ENCODE results near the gene MMP12. TPM values are rescaled to one million over a fixed set of nuclear protein-coding genes. Genes with fewer than 3 reads are reported as not detected.

Gene MMP12
- polyA plus RNA-seq, 1 experiment = not detected

DNA sequence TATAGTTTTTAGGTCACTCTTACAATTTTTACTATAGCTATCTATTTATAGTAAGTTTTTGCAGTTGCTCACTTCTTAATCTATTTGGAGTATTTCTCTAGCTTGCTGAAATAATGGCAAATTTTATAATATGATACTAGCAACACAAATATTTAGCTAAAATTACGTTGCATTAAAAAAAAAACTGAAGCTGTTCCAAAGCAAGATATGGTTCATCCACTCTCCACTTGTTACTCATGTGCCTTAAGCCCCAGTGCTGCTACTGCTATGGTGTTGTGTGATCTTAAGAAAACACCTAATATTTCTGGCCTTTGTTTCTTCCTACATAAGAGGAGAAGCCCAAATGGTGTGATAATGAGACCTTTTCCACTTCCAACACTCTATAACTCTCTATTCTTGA is 31.9 kb downstream of the MMP12 start:
- ChIA-PET POLR2A (no interaction called here), CTCF (interaction anchor here (1.1 kb wide), 1 partner anchor 98 kb away, joined by 5 read pairs; no protein-coding TSS in a partner anchor)
- H3K27ac ChIP-seq (ENCODE audit: low read depth, low read length) = no peak overlapping the region
- DNase-seq (ENCODE audit: low read depth, low spot score) = no peak
- H3K9me3 ChIP-seq (ENCODE audit: control insufficient read depth, insufficient read depth, low read length) = no peaks in the 10 kb centered on the region
- no peak overlapping the region for H3K4me3 ChIP-seq (ENCODE audit: low read depth, low read length)
- H3K27me3 ChIP-seq (ENCODE audit: control insufficient read depth, insufficient read depth, low read length) = no peaks in the 10 kb centered on the region
- TF ChIP-seq, protein P1, sequence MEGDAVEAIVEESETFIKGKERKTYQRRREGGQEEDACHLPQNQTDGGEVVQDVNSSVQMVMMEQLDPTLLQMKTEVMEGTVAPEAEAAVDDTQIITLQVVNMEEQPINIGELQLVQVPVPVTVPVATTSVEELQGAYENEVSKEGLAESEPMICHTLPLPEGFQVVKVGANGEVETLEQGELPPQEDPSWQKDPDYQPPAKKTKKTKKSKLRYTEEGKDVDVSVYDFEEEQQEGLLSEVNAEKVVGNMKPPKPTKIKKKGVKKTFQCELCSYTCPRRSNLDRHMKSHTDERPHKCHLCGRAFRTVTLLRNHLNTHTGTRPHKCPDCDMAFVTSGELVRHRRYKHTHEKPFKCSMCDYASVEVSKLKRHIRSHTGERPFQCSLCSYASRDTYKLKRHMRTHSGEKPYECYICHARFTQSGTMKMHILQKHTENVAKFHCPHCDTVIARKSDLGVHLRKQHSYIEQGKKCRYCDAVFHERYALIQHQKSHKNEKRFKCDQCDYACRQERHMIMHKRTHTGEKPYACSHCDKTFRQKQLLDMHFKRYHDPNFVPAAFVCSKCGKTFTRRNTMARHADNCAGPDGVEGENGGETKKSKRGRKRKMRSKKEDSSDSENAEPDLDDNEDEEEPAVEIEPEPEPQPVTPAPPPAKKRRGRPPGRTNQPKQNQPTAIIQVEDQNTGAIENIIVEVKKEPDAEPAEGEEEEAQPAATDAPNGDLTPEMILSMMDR (IDR thresholded peaks at IDR 0.05; ENCODE audit: low read depth, low read length) = no peak

DNA sequence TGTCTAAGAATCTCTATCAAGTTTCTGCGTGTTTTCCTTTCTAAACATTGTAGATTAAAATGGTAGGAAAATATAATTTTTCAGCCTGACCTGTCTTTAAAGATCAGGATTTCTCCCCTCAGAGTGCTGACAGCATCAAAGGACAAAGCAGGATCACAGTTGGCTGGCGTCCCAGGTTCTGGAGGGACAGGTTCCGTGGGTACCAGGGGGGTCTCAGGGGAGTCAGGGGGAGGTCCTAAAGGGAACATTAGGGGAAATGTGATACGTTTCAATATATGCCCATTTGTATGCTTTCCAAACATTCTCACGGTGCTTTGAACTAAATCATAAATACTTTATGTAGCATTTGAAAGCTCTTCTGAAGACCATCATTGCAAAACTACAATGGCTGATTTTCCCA is 34.8 kb downstream of the MMP12 start:
- no peak for DNase-seq (ENCODE audit: low read depth, low spot score)
- CTCF ChIA-PET = interaction anchor here (1.0 to 1.1 kb wide), 2 partner anchors 75 to 101 kb away, joined by 3 read pairs; no protein-coding TSS in a partner anchor
- Histone ChIP-seq H3K27me3 (ENCODE audit: control insufficient read depth, insufficient read depth, low read length) (no peaks in the 10 kb centered on the region), H3K9me3 (ENCODE audit: control insufficient read depth, insufficient read depth, low read length) (no peaks in the 10 kb centered on the region), H3K4me3 (ENCODE audit: low read depth, low read length) (no peak overlapping the region), H3K27ac (ENCODE audit: low read depth, low read length) (no peak overlapping the region)
- POLR2A ChIA-PET = no interaction called here
- TF ChIP-seq, protein P1 (IDR thresholded peaks at IDR 0.05; ENCODE audit: low read depth, low read length) = no peak

DNA sequence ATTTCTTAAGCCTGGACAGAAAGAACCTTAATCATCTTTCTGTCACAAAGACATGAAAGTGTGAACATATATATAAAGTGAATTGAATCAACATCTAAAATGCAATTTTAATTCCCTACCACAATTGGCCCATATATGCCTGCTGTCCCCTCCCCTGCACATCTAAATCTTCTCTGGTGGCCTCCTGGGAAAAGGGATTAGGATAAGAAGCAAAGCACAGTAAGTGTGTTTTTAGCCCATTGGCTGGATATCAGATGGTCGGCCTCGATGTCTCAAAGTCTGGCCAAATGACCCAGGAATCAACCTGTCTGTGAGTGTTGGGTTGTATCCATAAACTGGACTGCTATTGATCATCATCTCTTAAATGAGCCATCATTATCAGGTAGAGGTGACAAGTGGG is 37.1 kb downstream of the MMP12 start:
- Histone ChIP-seq H3K4me3 (ENCODE audit: low read depth, low read length) (no peak overlapping the region), H3K27me3 (ENCODE audit: control insufficient read depth, insufficient read depth, low read length) (no peaks in the 10 kb centered on the region), H3K9me3 (ENCODE audit: control insufficient read depth, insufficient read depth, low read length) (no peaks in the 10 kb centered on the region), H3K27ac (ENCODE audit: low read depth, low read length) (no peak overlapping the region)
- POLR2A ChIA-PET = no interaction called here
- CTCF ChIA-PET = interaction anchor here (1.0 kb wide), 1 partner anchor 199 kb away, joined by 3 read pairs; no protein-coding TSS in a partner anchor
- DNase-seq (ENCODE audit: low read depth, low spot score) = no peak
- TF ChIP-seq, protein P1 (IDR thresholded peaks at IDR 0.05; ENCODE audit: low read depth, low read length) = no peak

DNA sequence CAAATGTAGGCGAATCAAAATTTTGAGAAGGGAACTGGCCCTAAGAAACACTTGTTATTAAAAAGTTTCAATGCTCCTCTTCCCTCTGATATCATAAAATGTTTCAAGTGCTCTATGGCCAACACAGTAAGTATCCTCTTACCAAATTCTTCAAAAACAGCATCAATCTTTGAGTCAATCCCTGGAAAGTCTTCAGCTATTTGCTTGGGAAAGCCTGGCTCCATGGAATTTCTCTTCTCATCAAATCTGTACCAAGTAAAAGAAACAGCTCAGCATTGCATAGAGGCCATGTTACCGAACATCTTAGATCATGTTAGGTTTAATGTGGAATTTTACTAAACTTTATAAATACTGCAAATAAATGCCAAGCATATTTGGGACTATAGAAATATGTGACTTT is 37.6 kb downstream of the MMP12 start:
- CTCF ChIA-PET = interaction anchor here (0.7 to 1.0 kb wide), 2 partner anchors 157 to 199 kb away, joined by 3 read pairs; no protein-coding TSS in a partner anchor
- no peak overlapping the region for H3K4me3 ChIP-seq (ENCODE audit: low read depth, low read length)
- POLR2A ChIA-PET = no interaction called here
- no peak overlapping the region for H3K27ac ChIP-seq (ENCODE audit: low read depth, low read length)
- TF ChIP-seq, protein P1 (IDR thresholded peaks at IDR 0.05; ENCODE audit: low read depth, low read length) = no peak
- DNase-seq (ENCODE audit: low read depth, low spot score) = no peak
- no peaks in the 10 kb centered on the region for H3K9me3 ChIP-seq (ENCODE audit: control insufficient read depth, insufficient read depth, low read length)
- no peaks in the 10 kb centered on the region for H3K27me3 ChIP-seq (ENCODE audit: control insufficient read depth, insufficient read depth, low read length)

DNA sequence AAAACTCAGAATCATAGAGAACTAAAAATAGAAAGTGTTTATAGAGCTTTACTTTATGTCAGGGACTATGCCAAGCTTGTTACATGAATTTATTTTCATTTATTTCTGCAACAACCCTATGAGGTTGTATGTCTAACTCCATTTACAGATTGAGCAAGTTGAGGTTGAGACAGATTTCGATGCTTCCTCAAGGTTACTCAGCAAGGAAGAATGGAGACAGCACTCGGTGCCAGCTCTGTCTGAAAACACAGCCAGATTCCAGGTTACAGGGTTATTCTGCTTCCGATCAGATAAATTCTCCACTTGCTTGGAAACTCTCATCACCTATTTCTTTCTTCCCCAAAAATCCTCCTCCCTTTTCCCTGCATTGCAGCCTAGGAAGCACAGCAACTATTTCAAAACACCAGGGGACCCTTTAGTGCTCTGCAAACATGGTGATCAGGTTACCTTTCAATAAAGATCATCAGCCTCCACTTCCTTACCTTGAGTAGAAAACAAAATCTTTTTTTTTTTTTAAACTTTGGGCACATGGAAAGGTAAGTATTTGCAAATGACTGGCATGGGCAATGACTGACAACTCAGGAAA is 38.4 kb downstream of the MMP12 start:
- TF ChIP-seq, protein P1 (IDR thresholded peaks at IDR 0.05; ENCODE audit: low read depth, low read length) = no peak
- DNase-seq (ENCODE audit: low read depth, low spot score) = peak; percentile 42
- H3K27me3 ChIP-seq (ENCODE audit: control insufficient read depth, insufficient read depth, low read length) = no peaks in the 10 kb centered on the region
- peaks cover 2% of the 10 kb centered on the region; the same call in 1 of the 2 replicates for H3K9me3 ChIP-seq (ENCODE audit: control insufficient read depth, insufficient read depth, low read length)
- POLR2A ChIA-PET = interaction anchor here (1.2 kb wide), 1 partner anchor 75 kb away, joined by 3 read pairs; no protein-coding TSS in a partner anchor
- H3K4me3 ChIP-seq (ENCODE audit: low read depth, low read length) = no peak overlapping the region
- CTCF ChIA-PET = interaction anchor here (0.7 to 1.5 kb wide), 5 partner anchors 79 to 200 kb away, joined by 3 to 5 read pairs (median 3); no protein-coding TSS in a partner anchor
- H3K27ac ChIP-seq (ENCODE audit: low read depth, low read length) = no peak overlapping the region
